Loucy (cell line): ENCODE measurements around the gene MAPK8IP2.

Source experiments
- H2AFZ ChIP-seq: fragments of 200-600 bp; sonication (generic); 2 replicates; pipeline ENCODE4 v1.6.0; 2016; ENCODE audit warnings: antibody characterized with exemption, mild to moderate bottlenecking, low read length, moderate library complexity
- H3F3A ChIP-seq: fragments of 200-600 bp; 2 replicates; pipeline ENCODE4 v1.6.0; 2016; ENCODE audit warnings: antibody characterized with exemption, low read depth, mild to moderate bottlenecking
- H3K27me3 ChIP-seq: fragments of 200-600 bp; sonication (generic); 2 replicates; pipeline ENCODE4 v1.6.1; 2014; ENCODE audit warnings: low read length, mild to moderate bottlenecking; ENCODE audit not compliant: insufficient read depth, poor library complexity, severe bottlenecking
- H3K36me3 ChIP-seq: fragments of 200-600 bp; sonication (generic); 2 replicates; pipeline ENCODE4 v1.6.1; 2016; ENCODE audit warnings: low read length; ENCODE audit not compliant: insufficient read depth
- H3K4me1 ChIP-seq: fragments of 200-600 bp; sonication (generic); 2 replicates; pipeline ENCODE4 v1.5.1; 2014; ENCODE audit warnings: low read length, mild to moderate bottlenecking; ENCODE audit not compliant: insufficient read depth, poor library complexity, severe bottlenecking
- H3K4me2 ChIP-seq: fragments of 200-600 bp; sonication (generic); 2 replicates; pipeline ENCODE4 v1.6.0; 2014; ENCODE audit warnings: antibody characterized with exemption, low read length, low read depth, mild to moderate bottlenecking; ENCODE audit not compliant: poor library complexity, severe bottlenecking
- H3K4me3 ChIP-seq: fragments of 200-600 bp; sonication (generic); 2 replicates; pipeline ENCODE4 v1.5.1; 2014; ENCODE audit warnings: low read length, mild to moderate bottlenecking, mixed read lengths; ENCODE audit not compliant: poor library complexity, severe bottlenecking
- H3K79me2 ChIP-seq: fragments of 200-600 bp; sonication (generic); 2 replicates; pipeline ENCODE4 v1.6.1; 2014; ENCODE audit warnings: low read length; ENCODE audit not compliant: insufficient read depth
- H3K9ac ChIP-seq: fragments of 200-600 bp; sonication (generic); 2 replicates; pipeline ENCODE4 v1.6.0; 2014; ENCODE audit warnings: mild to moderate bottlenecking, low read depth, low read length, moderate library complexity; ENCODE audit not compliant: poor library complexity, severe bottlenecking
- H3K9me2 ChIP-seq: fragments of 200-600 bp; sonication (generic); replicated peaks from 2 replicates; pipeline ENCODE4 v1.6.1; 2016; ENCODE audit warnings: low read depth, low read length, mixed read lengths
- H3K9me3 ChIP-seq: fragments of 200-600 bp; sonication (generic); 2 replicates; pipeline ENCODE4 v1.6.1; 2014; ENCODE audit warnings: mild to moderate bottlenecking, antibody characterized with exemption, low read length, low read depth; ENCODE audit not compliant: insufficient read depth
- H4K20me1 ChIP-seq: fragments of 200-600 bp; sonication (generic); 2 replicates; pipeline ENCODE4 v1.6.0; 2014; ENCODE audit warnings: antibody characterized with exemption, low read length, mild to moderate bottlenecking; ENCODE audit not compliant: insufficient read depth, poor library complexity, severe bottlenecking
- EZH2phosphoT487 ChIP-seq: fragments of 200-600 bp; IDR thresholded peaks from 2 replicates; pipeline ENCODE4 v1.6.1; 2018; ENCODE audit warnings: antibody characterized with exemption, mild to moderate bottlenecking, moderate library complexity, borderline replicate concordance
- TF ChIP-seq, protein P1 (sequence below): fragments of 200-600 bp; sonication (generic); conservative IDR thresholded peaks from 2 replicates; pipeline ENCODE4 v1.5.1; 2014; ENCODE audit warnings: mild to moderate bottlenecking, antibody characterized with exemption, low read length

MAPK8IP2 gene

DNA sequence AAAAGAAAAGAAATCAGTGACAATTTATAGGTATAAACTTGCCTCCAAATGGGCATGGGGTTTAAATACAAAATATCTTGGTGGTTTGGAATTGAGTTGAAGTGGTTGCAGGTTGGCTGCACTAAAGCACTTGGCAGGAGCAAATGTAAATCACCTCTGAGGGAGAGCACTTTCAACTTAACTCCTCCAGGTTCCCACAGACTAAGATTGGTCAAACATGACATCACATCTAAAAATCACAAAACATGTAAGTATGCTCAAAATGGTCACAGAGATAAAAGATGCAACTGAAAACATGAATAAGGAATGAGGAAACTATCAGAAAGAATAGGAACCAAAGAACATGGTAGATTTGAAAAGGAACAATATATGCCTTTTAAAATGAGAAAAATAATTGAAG is 59.7 kb downstream of the MAPK8IP2 start:
- no peaks in the 10 kb centered on the region for H3K36me3 ChIP-seq
- H3K4me1 ChIP-seq: no peaks in the 10 kb centered on the region
- no peak overlapping the region for H3K4me3 ChIP-seq
- no peak overlapping the region for H3K9ac ChIP-seq
- H2AFZ ChIP-seq: no peak overlapping the region
- no peak for TF ChIP-seq EZH2phosphoT487
- TF ChIP-seq, protein P1, sequence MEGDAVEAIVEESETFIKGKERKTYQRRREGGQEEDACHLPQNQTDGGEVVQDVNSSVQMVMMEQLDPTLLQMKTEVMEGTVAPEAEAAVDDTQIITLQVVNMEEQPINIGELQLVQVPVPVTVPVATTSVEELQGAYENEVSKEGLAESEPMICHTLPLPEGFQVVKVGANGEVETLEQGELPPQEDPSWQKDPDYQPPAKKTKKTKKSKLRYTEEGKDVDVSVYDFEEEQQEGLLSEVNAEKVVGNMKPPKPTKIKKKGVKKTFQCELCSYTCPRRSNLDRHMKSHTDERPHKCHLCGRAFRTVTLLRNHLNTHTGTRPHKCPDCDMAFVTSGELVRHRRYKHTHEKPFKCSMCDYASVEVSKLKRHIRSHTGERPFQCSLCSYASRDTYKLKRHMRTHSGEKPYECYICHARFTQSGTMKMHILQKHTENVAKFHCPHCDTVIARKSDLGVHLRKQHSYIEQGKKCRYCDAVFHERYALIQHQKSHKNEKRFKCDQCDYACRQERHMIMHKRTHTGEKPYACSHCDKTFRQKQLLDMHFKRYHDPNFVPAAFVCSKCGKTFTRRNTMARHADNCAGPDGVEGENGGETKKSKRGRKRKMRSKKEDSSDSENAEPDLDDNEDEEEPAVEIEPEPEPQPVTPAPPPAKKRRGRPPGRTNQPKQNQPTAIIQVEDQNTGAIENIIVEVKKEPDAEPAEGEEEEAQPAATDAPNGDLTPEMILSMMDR: no peak
- no peaks in the 10 kb centered on the region for H3K27me3 ChIP-seq
- H3K4me2 ChIP-seq: no peak overlapping the region
- no peaks in the 10 kb centered on the region for H4K20me1 ChIP-seq
- no peaks in the 10 kb centered on the region for H3K9me2 ChIP-seq
- no peaks in the 10 kb centered on the region for H3K79me2 ChIP-seq
- H3F3A ChIP-seq: no peaks in the 10 kb centered on the region
- no peaks in the 10 kb centered on the region for H3K9me3 ChIP-seq
